Adrenal gland (tissue), 5 donors: Measurements from ENCODE around the gene SLCO2A1.

Source experiments
- POLR2A ChIP-seq, 2 donors: fragments of 450-650 bp; IDR thresholded peaks; one replicate each; pipeline ENCODE4 v1.6.1; 2017; ENCODE audit warnings: antibody characterized with exemption in 2 of 2, mild to moderate bottlenecking in 2 of 2, moderate library complexity in 1 of 2
- TF ChIP-seq, protein P1 (sequence below), 6 experiments: fragments of 450-650 bp in 4 of 6; fragments of 200-600 bp in 2 of 6; sonication (generic) in 1 of 6; IDR thresholded peaks; 1 replicate in 5 of 6; 2 replicates in 1 of 6; pipeline versions ENCODE4 v1.5.1 to v1.8.0; 2016 to 2021; ENCODE audit warnings: antibody characterized with exemption in 6 of 6, mild to moderate bottlenecking in 2 of 6, moderate library complexity in 1 of 6
- donor health status: DM: no; HTN: no; CAD: no.

DNA sequence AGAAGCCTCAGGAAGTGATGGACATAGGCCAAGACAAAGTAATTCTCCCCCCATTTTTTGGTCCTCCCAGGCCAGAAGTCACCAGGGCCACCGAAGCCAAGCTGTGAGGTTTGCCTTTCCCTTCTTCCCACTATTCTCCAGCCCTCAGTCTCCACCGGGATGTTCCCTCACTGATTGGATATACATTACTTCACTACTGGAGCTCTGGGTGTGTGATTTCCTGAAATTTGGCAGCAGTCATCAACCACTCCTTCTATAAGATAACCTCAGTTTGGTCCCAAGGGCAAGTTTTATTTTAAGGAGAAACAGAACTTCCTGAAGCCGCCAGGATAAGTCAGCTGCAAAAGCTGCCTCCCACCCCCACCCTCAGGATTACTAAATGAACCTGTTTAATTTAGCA, 11.3 kb downstream of the SLCO2A1 start:
- TF ChIP-seq, protein P1, sequence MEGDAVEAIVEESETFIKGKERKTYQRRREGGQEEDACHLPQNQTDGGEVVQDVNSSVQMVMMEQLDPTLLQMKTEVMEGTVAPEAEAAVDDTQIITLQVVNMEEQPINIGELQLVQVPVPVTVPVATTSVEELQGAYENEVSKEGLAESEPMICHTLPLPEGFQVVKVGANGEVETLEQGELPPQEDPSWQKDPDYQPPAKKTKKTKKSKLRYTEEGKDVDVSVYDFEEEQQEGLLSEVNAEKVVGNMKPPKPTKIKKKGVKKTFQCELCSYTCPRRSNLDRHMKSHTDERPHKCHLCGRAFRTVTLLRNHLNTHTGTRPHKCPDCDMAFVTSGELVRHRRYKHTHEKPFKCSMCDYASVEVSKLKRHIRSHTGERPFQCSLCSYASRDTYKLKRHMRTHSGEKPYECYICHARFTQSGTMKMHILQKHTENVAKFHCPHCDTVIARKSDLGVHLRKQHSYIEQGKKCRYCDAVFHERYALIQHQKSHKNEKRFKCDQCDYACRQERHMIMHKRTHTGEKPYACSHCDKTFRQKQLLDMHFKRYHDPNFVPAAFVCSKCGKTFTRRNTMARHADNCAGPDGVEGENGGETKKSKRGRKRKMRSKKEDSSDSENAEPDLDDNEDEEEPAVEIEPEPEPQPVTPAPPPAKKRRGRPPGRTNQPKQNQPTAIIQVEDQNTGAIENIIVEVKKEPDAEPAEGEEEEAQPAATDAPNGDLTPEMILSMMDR (IDR thresholded peaks at IDR 0.05), result no peak
- TF ChIP-seq POLR2A (IDR thresholded peaks at IDR 0.05), result no peak
